Memory B cell (primary cell): ENCODE results near the gene IFITM5.
A peak's percentile ranks its signal among the peaks of the same experiment; 100 is the strongest.

Source experiments
- ATAC-seq: fragments of 150-1000 bp; cut with Tn5 transposase; 2 replicates; pipeline ENCODE4 v1.10.0; 2021; ENCODE audit warnings: low read depth, mild to moderate bottlenecking, moderate library complexity
- DNase-seq, 2 donors: peaks; one replicate each; pipeline ENCODE4 v3.0.0; 2022; ENCODE audit warnings: low spot score in 2 of 2
- H3K27ac Mint-ChIP-seq: one replicate; pipeline ENCODE4 v1.8.0; 2022; ENCODE audit warnings: mild to moderate bottlenecking, moderate library complexity, mixed read lengths
- H3K27me3 Mint-ChIP-seq: one replicate; pipeline ENCODE4 v1.8.0; 2022; ENCODE audit warnings: mixed read lengths
- H3K36me3 Mint-ChIP-seq: one replicate; pipeline ENCODE4 v1.8.0; 2022; ENCODE audit warnings: mild to moderate bottlenecking, mixed read lengths
- H3K4me1 Mint-ChIP-seq: one replicate; pipeline ENCODE4 v1.8.0; 2022; ENCODE audit warnings: mixed read lengths
- H3K4me3 Mint-ChIP-seq: one replicate; pipeline ENCODE4 v1.8.0; 2022; ENCODE audit warnings: mild to moderate bottlenecking, moderate library complexity, mixed read lengths
- H3K9me3 Mint-ChIP-seq: one replicate; pipeline ENCODE4 v1.8.0; 2022; ENCODE audit warnings: mixed read lengths

Gene IFITM5

DNA sequence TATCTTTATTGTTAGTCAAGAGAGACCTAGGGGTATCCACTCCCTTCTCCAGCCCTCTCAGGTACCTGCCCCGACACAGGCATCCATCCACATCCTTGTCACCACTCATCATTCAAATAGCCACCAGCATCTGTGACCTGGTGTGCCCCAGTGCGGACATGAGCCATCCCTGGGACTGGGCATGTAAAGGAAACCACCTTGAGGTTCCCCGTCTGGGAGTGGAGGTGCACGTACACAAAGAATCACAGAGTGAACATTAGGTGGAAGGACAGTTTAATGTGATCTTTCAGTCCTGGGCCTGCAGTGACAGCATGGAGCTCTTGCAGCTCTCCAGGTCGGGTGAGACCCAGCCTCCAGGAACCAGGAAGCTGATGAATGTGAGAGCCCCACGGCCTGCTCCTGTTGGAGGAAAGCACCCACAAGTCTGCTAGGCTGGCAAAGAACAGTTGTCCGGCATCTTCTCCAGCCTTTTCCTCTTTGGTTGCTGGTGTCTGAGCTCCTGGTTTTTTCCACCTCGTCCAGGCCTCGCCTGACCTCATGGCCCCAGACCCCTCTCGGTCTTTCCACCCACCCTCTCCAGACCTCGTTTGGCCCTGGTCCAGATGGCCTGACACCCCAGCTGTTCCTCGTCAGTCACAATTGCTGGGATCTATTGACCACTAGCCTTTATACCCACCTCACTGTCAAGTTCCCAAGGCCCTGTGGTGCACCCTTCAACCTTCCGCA, 46.0 kb downstream of the IFITM5 start:
- Mint-ChIP-seq H3K4me3 (no peak overlapping the region), H3K9me3 (peaks cover 1% of the 10 kb centered on the region), H3K36me3 (peaks cover 22% of the 10 kb centered on the region), H3K27ac (no peak overlapping the region), H3K4me1 (peaks cover 21% of the 10 kb centered on the region), H3K27me3 (no peaks in the 10 kb centered on the region)
- DNase-seq (no peak), ATAC-seq (no peak)

DNA sequence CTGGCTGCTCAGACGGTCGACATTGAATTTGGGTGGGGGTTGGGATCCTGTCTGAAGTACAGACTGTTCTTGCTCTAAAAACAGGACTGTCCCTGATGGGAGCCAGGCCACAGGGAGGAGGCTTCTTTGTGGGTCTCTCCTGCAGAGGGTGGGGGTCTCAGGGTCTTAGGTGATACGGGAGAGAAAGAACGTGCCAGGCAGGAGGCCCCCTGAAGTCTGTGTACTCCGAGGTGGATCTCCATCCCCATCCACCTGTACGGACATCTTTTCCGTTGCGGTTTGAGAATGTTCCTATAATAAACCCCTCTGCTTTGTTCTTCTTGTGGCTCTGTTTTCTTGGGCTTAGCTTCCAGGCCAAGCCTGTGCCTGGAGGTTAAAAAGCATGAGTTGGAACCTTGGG, 46.7 kb downstream of the IFITM5 start:
- ATAC-seq (no peak), DNase-seq (no peak)
- H3K4me1 Mint-ChIP-seq: peaks cover 15% of the 10 kb centered on the region
- H3K4me3 Mint-ChIP-seq: no peak overlapping the region
- H3K36me3 Mint-ChIP-seq: peaks cover 22% of the 10 kb centered on the region
- no peaks in the 10 kb centered on the region for H3K27me3 Mint-ChIP-seq
- peaks cover 1% of the 10 kb centered on the region for H3K9me3 Mint-ChIP-seq
- no peak overlapping the region for H3K27ac Mint-ChIP-seq

DNA sequence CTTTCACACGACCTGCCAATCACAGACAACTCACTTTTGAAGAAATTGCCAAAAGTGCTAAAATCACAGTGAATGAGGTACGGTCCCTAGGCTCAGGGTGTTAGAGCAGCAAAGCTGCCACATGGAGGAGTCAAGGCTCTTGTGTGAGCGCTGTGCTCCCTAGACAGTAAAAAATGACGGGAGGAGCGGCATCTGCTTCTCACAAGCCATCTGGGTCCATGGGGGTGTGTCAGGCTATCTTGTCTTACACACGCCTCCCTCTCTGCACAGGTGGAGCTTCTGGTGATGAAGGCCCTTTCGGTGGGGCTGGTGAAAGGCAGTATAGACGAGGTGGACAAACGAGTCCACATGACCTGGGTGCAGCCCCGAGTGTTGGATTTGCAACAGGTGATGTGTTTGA, 47.8 kb downstream of the IFITM5 start:
- DNase-seq: no peak
- no peaks in the 10 kb centered on the region for H3K27me3 Mint-ChIP-seq
- H3K36me3 Mint-ChIP-seq: peaks cover 28% of the 10 kb centered on the region

DNA sequence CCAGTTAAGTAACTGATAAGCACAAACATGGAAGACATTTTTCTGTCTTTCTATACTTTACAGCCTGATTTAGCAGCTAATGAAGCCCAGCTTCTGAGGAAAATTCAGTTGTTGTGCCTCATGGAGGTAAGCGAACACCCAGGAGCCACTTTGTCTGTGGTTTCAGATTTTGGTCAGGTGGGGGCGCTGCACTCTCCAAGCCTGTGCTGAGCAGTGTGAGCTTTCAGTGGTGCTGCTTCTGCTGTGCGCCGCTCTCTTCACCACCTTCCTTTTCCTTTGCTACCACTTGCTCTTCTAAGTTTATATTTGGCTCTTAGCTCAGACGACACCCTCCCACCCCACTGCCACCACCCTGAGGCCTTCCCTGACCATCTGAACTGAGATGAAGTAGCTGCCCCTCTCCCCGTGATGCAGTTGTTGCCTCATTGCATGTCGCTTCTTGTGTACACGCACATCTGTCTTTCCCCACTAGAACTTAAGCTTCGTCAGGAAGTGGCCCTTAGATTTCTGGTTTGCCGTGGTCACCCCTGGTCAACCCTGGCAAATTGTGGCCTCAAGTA, 48.5 kb downstream of the IFITM5 start:
- H3K27ac Mint-ChIP-seq: no peak overlapping the region
- no peak overlapping the region for H3K4me3 Mint-ChIP-seq
- peaks cover 8% of the 10 kb centered on the region for H3K4me1 Mint-ChIP-seq
- DNase-seq (peak; percentile 70 to 79), ATAC-seq (peak; percentile 99)
- H3K27me3 Mint-ChIP-seq: no peaks in the 10 kb centered on the region
- H3K36me3 Mint-ChIP-seq: peaks cover 32% of the 10 kb centered on the region
- H3K9me3 Mint-ChIP-seq: peaks cover 1% of the 10 kb centered on the region

More for the DNA sequence above, 47.8 kb downstream of the IFITM5 start:
- Mint-ChIP-seq H3K4me3 (no peak overlapping the region), H3K4me1 (peaks cover 11% of the 10 kb centered on the region), H3K9me3 (peaks cover 1% of the 10 kb centered on the region), H3K27ac (no peak overlapping the region)
- no peak for ATAC-seq

DNA sequence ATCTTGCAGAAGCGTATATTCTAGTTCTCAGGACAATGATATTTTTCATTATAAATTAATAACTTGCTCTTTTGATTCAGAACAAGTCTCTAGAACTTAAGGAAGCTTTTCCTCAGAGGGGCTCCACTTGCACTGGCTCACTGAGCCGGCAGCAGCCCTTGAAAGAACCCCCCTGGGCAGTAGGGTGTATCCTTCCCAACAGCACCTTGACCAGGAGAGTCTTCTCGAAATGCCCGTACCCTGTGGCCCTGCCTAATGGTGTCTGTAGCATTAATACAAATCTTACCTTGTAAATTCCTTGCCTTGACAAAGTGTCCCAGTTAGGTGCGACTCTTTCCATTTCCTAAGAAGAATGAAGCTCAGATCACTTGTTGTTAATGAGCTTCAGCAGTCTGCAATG, 49.1 kb downstream of the IFITM5 start:
- Mint-ChIP-seq H3K4me3 (no peak overlapping the region), H3K9me3 (no peaks in the 10 kb centered on the region), H3K27me3 (no peaks in the 10 kb centered on the region), H3K4me1 (peaks cover 8% of the 10 kb centered on the region), H3K36me3 (peaks cover 36% of the 10 kb centered on the region), H3K27ac (no peak overlapping the region)
- DNase-seq (no peak), ATAC-seq (no peak)

DNA sequence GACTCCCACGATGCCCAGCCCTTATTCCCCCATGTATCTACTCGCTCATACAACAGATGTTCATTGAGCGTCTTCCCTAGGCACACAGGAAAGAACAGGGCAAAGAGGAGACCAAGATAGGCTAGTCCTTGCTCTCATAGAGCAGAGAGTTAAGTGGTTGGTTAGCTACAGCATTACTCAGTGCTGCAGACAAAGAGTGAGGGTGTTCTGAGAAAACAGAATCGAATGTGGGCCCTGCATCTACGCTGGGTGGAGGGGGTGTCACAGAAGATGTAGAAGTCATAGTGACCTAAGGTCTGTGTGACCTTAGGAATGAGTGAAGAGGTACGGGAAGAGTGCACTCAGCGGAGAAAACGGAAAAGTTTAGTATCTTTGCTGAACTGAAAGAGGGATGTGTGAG, 50.3 kb downstream of the IFITM5 start:
- peaks cover 40% of the 10 kb centered on the region for H3K36me3 Mint-ChIP-seq
- no peaks in the 10 kb centered on the region for H3K27me3 Mint-ChIP-seq
- H3K4me3 Mint-ChIP-seq: no peak overlapping the region
- ATAC-seq (no peak), DNase-seq (no peak)
- H3K4me1 Mint-ChIP-seq: peaks cover 10% of the 10 kb centered on the region
- no peaks in the 10 kb centered on the region for H3K9me3 Mint-ChIP-seq
- H3K27ac Mint-ChIP-seq: no peak overlapping the region
